Endothelial cell of umbilical vein (primary cell): ENCODE results near the gene TUBD1. TPM values are rescaled to one million over a fixed set of nuclear protein-coding genes. Genes with fewer than 3 reads are reported as not detected.

Source experiments
- BruUV-seq: library from RNA; stranded (reverse); fragments of 400-500 nt; replicated peaks from 2 replicates; lab custom pipeline; 2021; lab: Mats Ljungman, UMichigan
- CTCF ChIA-PET: fragments of 300-600, 350-600 bp; sonication (Branson Sonifier 250); formaldehyde crosslinking; loops from one replicate; lab custom pipeline; 2021; ENCODE audit warnings: antibody characterized with exemption, inconsistent platforms; lab: Charles Lee
- POLR2A ChIA-PET: fragments of 300-600, 350-600 bp; sonication (Branson Sonifier 250); formaldehyde crosslinking; loops from one replicate; lab custom pipeline; 2021; ENCODE audit warnings: antibody characterized with exemption, inconsistent platforms; lab: Charles Lee
- DNase-seq: peaks from one replicate; pipeline ENCODE4 v3.0.0-alpha.2; 2011; ENCODE audit warnings: low read depth, low spot score
- FAIRE-seq: peaks from 2 replicates; lab custom pipeline; 2011; peaks lifted over from hg19 to GRCh38; lab: Jason Lieb, UNC
- H2AFZ ChIP-seq: 2 replicates; pipeline ENCODE4 v1.6.0; 2012; ENCODE audit warnings: low read depth, low read length, control low read depth, inconsistent platforms
- H3K27ac ChIP-seq: 2 replicates; pipeline ENCODE4 v1.5.1; 2011; ENCODE audit warnings: low read depth, mild to moderate bottlenecking, control low read depth, low read length, moderate library complexity; ENCODE audit not compliant: insufficient read depth
- H3K27me3 ChIP-seq, 2 experiments: 2 replicates each; pipeline versions ENCODE4 v1.6.0 to v1.6.1; 2011; ENCODE audit warnings: low read length in 2 of 2, mixed read lengths in 1 of 2; ENCODE audit not compliant: control insufficient read depth in 2 of 2, insufficient read depth in 2 of 2
- H3K36me3 ChIP-seq, 2 experiments: 2 replicates in 1 of 2; 3 replicates in 1 of 2; pipeline ENCODE4 v1.5.1; 2011; ENCODE audit warnings: low read length in 2 of 2, mild to moderate bottlenecking in 1 of 2, moderate library complexity in 1 of 2; ENCODE audit not compliant: control insufficient read depth in 2 of 2, insufficient read depth in 2 of 2; ENCODE audit errors: extremely low read depth in 1 of 2
- H3K4me1 ChIP-seq: 3 replicates; pipeline ENCODE4 v1.5.1; 2011; ENCODE audit warnings: mild to moderate bottlenecking, low read length; ENCODE audit not compliant: control insufficient read depth, insufficient read depth; ENCODE audit errors: extremely low read depth
- H3K4me2 ChIP-seq: 2 replicates; pipeline ENCODE4 v1.6.1; 2011; ENCODE audit warnings: low read length, control low read depth, mixed read lengths; ENCODE audit not compliant: insufficient read depth
- H3K4me3 ChIP-seq, 3 experiments: fragments of 200-600 bp in 1 of 3; sonication (generic), shearing (Covaris generic) in 1 of 3; replicated peaks in 1 of 3; 2 replicates each; pipeline ENCODE4 v1.5.1; 2011 to 2016; ENCODE audit warnings: control low read depth in 3 of 3, low read length in 3 of 3, mild to moderate bottlenecking in 2 of 3, inconsistent platforms in 1 of 3, low read depth in 1 of 3, moderate library complexity in 1 of 3; ENCODE audit not compliant: insufficient read depth in 1 of 3
- H3K79me2 ChIP-seq: 2 replicates; pipeline ENCODE4 v1.6.0; 2012; ENCODE audit warnings: low read length, inconsistent platforms; ENCODE audit not compliant: control insufficient read depth, insufficient read depth
- H3K9ac ChIP-seq: replicated peaks from 2 replicates; pipeline ENCODE3; 2011; ENCODE audit warnings: low read length, control low read depth; ENCODE audit not compliant: insufficient read depth; ENCODE audit errors: extremely low read depth
- H3K9me1 ChIP-seq: replicated peaks from 3 replicates; pipeline ENCODE4 v1.6.0; 2011; ENCODE audit warnings: mild to moderate bottlenecking, low read length; ENCODE audit not compliant: control insufficient read depth, insufficient read depth; ENCODE audit errors: extremely low read depth
- H3K9me3 ChIP-seq: replicated peaks from 2 replicates; pipeline ENCODE4 v1.5.1; 2012; ENCODE audit warnings: low read length, inconsistent platforms; ENCODE audit not compliant: control insufficient read depth, insufficient read depth
- H4K20me1 ChIP-seq: replicated peaks from 2 replicates; pipeline ENCODE3; 2011; ENCODE audit warnings: mild to moderate bottlenecking, low read length; ENCODE audit not compliant: control insufficient read depth, insufficient read depth; ENCODE audit errors: extremely low read depth
- EZH2 ChIP-seq: IDR thresholded peaks from 2 replicates; pipeline ENCODE4 v1.6.1; 2012; ENCODE audit warnings: borderline replicate concordance, low read depth, mild to moderate bottlenecking, moderate library complexity, low read length, inconsistent platforms; ENCODE audit not compliant: severe bottlenecking
- FOS ChIP-seq: IDR thresholded peaks from 2 replicates; pipeline ENCODE4 v1.6.1; 2011; ENCODE audit warnings: mild to moderate bottlenecking, low read length, moderate library complexity, borderline replicate concordance; ENCODE audit not compliant: insufficient read depth
- JUN ChIP-seq: IDR thresholded peaks from 2 replicates; pipeline ENCODE4 v1.6.1; 2011; ENCODE audit warnings: borderline replicate concordance, low read depth; ENCODE audit not compliant: insufficient read length, insufficient read depth
- MYC ChIP-seq: IDR thresholded peaks from one replicate; pipeline ENCODE4 v1.6.1; 2011; ENCODE audit warnings: mild to moderate bottlenecking, low read depth, low read length
- POLR2A ChIP-seq: IDR thresholded peaks from 2 replicates; pipeline ENCODE4 v1.6.1; 2012; ENCODE audit warnings: low read depth, mild to moderate bottlenecking, control low read depth, low read length
- POLR2AphosphoS5 ChIP-seq: IDR thresholded peaks from 2 replicates; pipeline ENCODE4 v1.6.1; 2012; ENCODE audit warnings: low read depth, mild to moderate bottlenecking, control low read depth, low read length, moderate library complexity; ENCODE audit not compliant: insufficient read depth
- dilution Hi-C: fragments of 300-500 bp; cut with MboI; formaldehyde crosslinking; loops from one replicate; pipeline ENCODE4 v1.15.0; 2019; ENCODE audit warnings: low sequenced_read_pairs; ENCODE audit not compliant: extremely low pct_ligation_motif_present
- intact Hi-C: fragments of 100-400 bp; cut with micrococcal nuclease; formaldehyde crosslinking; loops from one replicate; pipeline ENCODE4 v1.10.0; 2022
- polyA plus RNA-seq, 4 experiments: library from polyadenylated mRNA; depleted of rRNA in 3 of 4; stranded (reverse) in 3 of 4; unstranded in 1 of 4; fragments of >200 nt; gene quantifications; 2 replicates each; pipeline versions ENCODE4 v1.2.1 to v1.2.3, GENCODE V29; 2011 to 2012; ENCODE audit warnings: missing spikeins in 1 of 4
- total RNA-seq: library from RNA; stranded (reverse); gene quantifications from 2 replicates; pipeline ENCODE4 v1.2.3, GENCODE V29; 2021
- TF ChIP-seq, protein P1 (sequence below): IDR thresholded peaks from 2 replicates; pipeline ENCODE4 v1.6.1; 2011; ENCODE audit not compliant: insufficient read depth, insufficient read length

Gene TUBD1
- total and polyA plus RNA-seq, 2 donors (not counting 3 experiments of a cell fraction or from before 2014, with no cell fraction given) = 4.9 to 11.3 TPM

DNA sequence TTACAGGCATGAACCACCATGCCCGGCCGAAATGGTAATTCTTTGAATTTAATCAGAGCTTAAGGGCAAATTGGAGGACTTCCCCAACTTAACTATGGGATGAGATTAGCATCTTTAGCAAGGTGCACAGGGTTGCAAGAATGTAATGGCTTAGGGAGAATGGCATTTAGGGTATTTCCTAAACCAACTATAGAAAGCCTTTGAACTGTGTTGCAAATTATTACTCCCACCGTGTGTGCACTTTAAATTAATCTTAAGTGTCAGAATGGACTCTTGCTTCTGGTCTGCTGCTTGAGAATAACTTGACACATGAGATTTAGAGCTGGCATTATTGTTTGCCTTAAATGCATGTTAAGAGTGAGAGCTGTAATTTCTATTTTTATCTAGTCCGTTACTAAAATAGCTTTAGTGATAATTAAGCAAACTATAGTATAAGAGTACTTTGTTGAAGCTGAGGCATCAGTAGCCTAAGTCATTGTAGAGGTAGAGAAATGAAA lies 59.8 kb downstream of the TUBD1 start:
- TF ChIP-seq JUN = peak; percentile 37
- no peak for TF ChIP-seq FOS
- TF ChIP-seq, protein P1, sequence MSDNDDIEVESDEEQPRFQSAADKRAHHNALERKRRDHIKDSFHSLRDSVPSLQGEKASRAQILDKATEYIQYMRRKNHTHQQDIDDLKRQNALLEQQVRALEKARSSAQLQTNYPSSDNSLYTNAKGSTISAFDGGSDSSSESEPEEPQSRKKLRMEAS = no peak
- no peak for TF ChIP-seq POLR2AphosphoS5
- ChIA-PET POLR2A (interaction anchor here (0.8 to 1.6 kb wide), 3 partner anchors 11 to 78 kb away, joined by 5 to 10 read pairs (median 7); no protein-coding TSS in a partner anchor), CTCF (interaction anchor here (0.9 to 1.6 kb wide), 5 partner anchors 24 to 84 kb away, joined by 3 to 7 read pairs (median 3); no protein-coding TSS in a partner anchor)
- no peak overlapping the region for H3K27ac ChIP-seq
- dilution Hi-C loops (no loop called here), intact Hi-C loops (no loop called here)
- no peaks in the 10 kb centered on the region for H3K36me3 ChIP-seq
- no peak for FAIRE-seq
- no peaks in the 10 kb centered on the region for H4K20me1 ChIP-seq
- H3K9me1 ChIP-seq = no peaks in the 10 kb centered on the region
- H3K27me3 ChIP-seq = no peaks in the 10 kb centered on the region
- H3K79me2 ChIP-seq = peaks cover 17% of the 10 kb centered on the region
- H2AFZ ChIP-seq = no peak overlapping the region
- H3K9ac ChIP-seq = no peak overlapping the region
- peaks cover 43% of the 10 kb centered on the region for H3K4me1 ChIP-seq
- H3K4me2 ChIP-seq = no peak overlapping the region
- no TSS peak for BruUV-seq
- H3K9me3 ChIP-seq = no peaks in the 10 kb centered on the region
- H3K4me3 ChIP-seq = no peak overlapping the region
- peak; percentile 46 for DNase-seq

DNA sequence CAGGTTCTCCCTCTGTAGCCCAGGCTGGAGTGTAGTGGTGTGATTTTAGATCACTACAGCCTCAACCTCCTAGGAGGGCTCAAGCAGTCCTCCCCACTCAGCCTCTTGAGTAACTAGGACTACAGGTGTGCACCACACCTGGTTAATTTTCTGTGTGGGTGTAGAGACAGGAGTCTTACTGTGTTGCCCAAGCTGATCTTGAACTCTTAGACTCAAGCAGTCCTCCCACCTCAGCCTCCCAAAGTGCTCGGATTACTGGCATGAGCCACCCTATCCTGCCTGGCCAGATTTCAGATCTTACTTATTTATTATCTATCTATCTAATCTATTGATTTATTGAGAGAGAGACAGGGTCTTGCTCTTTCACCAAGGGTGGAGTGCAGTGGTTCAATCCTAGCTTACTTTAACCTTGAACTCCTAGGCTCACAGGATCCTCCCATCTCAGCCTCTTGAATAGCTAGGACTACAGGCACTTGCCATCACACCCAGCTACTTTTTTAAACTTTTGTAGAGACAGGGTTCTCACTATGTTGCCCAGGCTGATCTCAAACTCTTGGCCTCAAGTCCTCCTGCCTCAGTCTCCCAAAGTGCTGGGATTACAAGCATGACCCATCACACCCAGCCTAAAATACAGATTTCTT lies 61.8 kb downstream of the TUBD1 start:
- ChIA-PET POLR2A (interaction anchor here (1.6 kb wide), 1 partner anchor 13 kb away, joined by 5 read pairs; no protein-coding TSS in a partner anchor), CTCF (interaction anchor here (0.6 to 4.9 kb wide), 3 partner anchors 28 to 77 kb away, joined by 3 to 31 read pairs (median 17); no protein-coding TSS in a partner anchor)
- H3K4me1 ChIP-seq = peaks cover 32% of the 10 kb centered on the region
- DNase-seq (no peak), FAIRE-seq (no peak)
- H3K9ac ChIP-seq = peak overlapping the region; percentile 85
- TF ChIP-seq POLR2A = no peak
- TF ChIP-seq MYC = no peak
- no peak for TF ChIP-seq EZH2
- TF ChIP-seq, protein P1 = no peak
- H4K20me1 ChIP-seq = no peaks in the 10 kb centered on the region
- H3K27ac ChIP-seq = peak overlapping the region; percentile 97
- BruUV-seq = no TSS peak
- H3K79me2 ChIP-seq = peaks cover 10% of the 10 kb centered on the region
- H3K9me3 ChIP-seq = no peaks in the 10 kb centered on the region
- H3K27me3 ChIP-seq = no peaks in the 10 kb centered on the region
- no peak overlapping the region for H3K4me3 ChIP-seq
- H3K4me2 ChIP-seq = peak overlapping the region; percentile 22
- dilution Hi-C loops = no loop called here
- intact Hi-C loops = no loop called here
- H2AFZ ChIP-seq = no peak overlapping the region
- H3K9me1 ChIP-seq = no peaks in the 10 kb centered on the region
- H3K36me3 ChIP-seq = no peaks in the 10 kb centered on the region
